Prostate gland (tissue), 2 donors: ENCODE measurements around the gene ATG4D.

Experiments
- CTCF ChIP-seq, 4 experiments: fragments of 200-600 bp in 2 of 4; fragments of 450-650 bp in 2 of 4; sonication (generic) in 2 of 4; IDR thresholded peaks; 1 replicate in 3 of 4; 2 replicates in 1 of 4; pipeline ENCODE4 v1.5.1; 2016 to 2019; ENCODE audit warnings: antibody characterized with exemption in 4 of 4, mild to moderate bottlenecking in 2 of 4, moderate library complexity in 2 of 4
- POLR2A ChIP-seq: fragments of 450-650 bp; IDR thresholded peaks from one replicate; pipeline ENCODE4 v1.6.1; 2016; ENCODE audit warnings: antibody characterized with exemption, mild to moderate bottlenecking
- POLR2AphosphoS5 ChIP-seq: sonication (generic); formaldehyde crosslinking; IDR thresholded peaks from one replicate; pipeline ENCODE4 v1.6.1; 2017; ENCODE audit warnings: antibody characterized with exemption

GRCh38 chr19:10593148-10593547, 49.4 kb downstream of the ATG4D start:
- TF ChIP-seq POLR2A (no peak), POLR2AphosphoS5 (no peak), CTCF (IDR thresholded peaks at IDR 0.05) (no peak)
